ENCODE results near the gene ZBTB17. TPM values are rescaled to one million over a fixed set of nuclear protein-coding genes. Genes with fewer than 3 reads are reported as not detected.

ZBTB17 gene
- total RNA-seq, 1 experiment from 2014 or later = 41.6 TPM

GRCh38 chr1:15945832-15946448 lies 30.0 kb downstream of the ZBTB17 start:
- no TSS peak for BruUV-seq (replicated peaks)
- Histone ChIP-seq H3K4me1 (ENCODE audit: control insufficient read depth, insufficient read depth, low read length) (peaks cover 27% of the 10 kb centered on the region), H3K9me3 (ENCODE audit: control insufficient read depth, insufficient read depth, low read depth, low read length) (no peaks in the 10 kb centered on the region), H3K27ac (ENCODE audit: low read length) (no peak overlapping the region), H3K27me3 (ENCODE audit: control insufficient read depth, insufficient read depth, low read length) (no peaks in the 10 kb centered on the region), H3K4me3 (ENCODE audit: low read depth in 2 of 2, low read length in 2 of 2) (no peak overlapping the region), H3K36me3 (ENCODE audit: control insufficient read depth, insufficient read depth, low read length) (peaks cover 6% of the 10 kb centered on the region; the same call in 1 of the 2 replicates)
- ChIA-PET CTCF (no interaction called here), POLR2A (interaction anchor here (0.6 kb wide), 1 partner anchor 102 kb away, joined by 3 read pairs; no protein-coding TSS in a partner anchor)
- in situ Hi-C loops (cut with HindIII; ENCODE audit: low pct_unique_long_range_greater_than_20kb, low sequenced_read_pairs) (no loop called here), intact Hi-C loops (cut with micrococcal nuclease; ENCODE audit: unreplicated experiment) (no loop called here)
- ATAC-seq (no peak), DNase-seq (ENCODE audit: low read depth, low spot score) (no peak)
- TF ChIP-seq SIN3A (IDR thresholded peaks at IDR 0.05; ENCODE audit: borderline replicate concordance, insufficient read depth, low read depth, low read length) = no peak
- TF ChIP-seq, protein P1, sequence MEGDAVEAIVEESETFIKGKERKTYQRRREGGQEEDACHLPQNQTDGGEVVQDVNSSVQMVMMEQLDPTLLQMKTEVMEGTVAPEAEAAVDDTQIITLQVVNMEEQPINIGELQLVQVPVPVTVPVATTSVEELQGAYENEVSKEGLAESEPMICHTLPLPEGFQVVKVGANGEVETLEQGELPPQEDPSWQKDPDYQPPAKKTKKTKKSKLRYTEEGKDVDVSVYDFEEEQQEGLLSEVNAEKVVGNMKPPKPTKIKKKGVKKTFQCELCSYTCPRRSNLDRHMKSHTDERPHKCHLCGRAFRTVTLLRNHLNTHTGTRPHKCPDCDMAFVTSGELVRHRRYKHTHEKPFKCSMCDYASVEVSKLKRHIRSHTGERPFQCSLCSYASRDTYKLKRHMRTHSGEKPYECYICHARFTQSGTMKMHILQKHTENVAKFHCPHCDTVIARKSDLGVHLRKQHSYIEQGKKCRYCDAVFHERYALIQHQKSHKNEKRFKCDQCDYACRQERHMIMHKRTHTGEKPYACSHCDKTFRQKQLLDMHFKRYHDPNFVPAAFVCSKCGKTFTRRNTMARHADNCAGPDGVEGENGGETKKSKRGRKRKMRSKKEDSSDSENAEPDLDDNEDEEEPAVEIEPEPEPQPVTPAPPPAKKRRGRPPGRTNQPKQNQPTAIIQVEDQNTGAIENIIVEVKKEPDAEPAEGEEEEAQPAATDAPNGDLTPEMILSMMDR (IDR thresholded peaks at IDR 0.05) = no peak
- TF ChIP-seq POLR2AphosphoS5 (IDR thresholded peaks at IDR 0.05; ENCODE audit: low read depth, low read length) = no peak
- no peak for TF ChIP-seq TCF7L2 (IDR thresholded peaks at IDR 0.05; ENCODE audit: low read depth, low read length)
- TF ChIP-seq, protein P2, sequence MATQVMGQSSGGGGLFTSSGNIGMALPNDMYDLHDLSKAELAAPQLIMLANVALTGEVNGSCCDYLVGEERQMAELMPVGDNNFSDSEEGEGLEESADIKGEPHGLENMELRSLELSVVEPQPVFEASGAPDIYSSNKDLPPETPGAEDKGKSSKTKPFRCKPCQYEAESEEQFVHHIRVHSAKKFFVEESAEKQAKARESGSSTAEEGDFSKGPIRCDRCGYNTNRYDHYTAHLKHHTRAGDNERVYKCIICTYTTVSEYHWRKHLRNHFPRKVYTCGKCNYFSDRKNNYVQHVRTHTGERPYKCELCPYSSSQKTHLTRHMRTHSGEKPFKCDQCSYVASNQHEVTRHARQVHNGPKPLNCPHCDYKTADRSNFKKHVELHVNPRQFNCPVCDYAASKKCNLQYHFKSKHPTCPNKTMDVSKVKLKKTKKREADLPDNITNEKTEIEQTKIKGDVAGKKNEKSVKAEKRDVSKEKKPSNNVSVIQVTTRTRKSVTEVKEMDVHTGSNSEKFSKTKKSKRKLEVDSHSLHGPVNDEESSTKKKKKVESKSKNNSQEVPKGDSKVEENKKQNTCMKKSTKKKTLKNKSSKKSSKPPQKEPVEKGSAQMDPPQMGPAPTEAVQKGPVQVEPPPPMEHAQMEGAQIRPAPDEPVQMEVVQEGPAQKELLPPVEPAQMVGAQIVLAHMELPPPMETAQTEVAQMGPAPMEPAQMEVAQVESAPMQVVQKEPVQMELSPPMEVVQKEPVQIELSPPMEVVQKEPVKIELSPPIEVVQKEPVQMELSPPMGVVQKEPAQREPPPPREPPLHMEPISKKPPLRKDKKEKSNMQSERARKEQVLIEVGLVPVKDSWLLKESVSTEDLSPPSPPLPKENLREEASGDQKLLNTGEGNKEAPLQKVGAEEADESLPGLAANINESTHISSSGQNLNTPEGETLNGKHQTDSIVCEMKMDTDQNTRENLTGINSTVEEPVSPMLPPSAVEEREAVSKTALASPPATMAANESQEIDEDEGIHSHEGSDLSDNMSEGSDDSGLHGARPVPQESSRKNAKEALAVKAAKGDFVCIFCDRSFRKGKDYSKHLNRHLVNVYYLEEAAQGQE (IDR thresholded peaks at IDR 0.05; ENCODE audit: insufficient read depth in 1 of 2, low read depth in 2 of 2, low read length in 1 of 2) = no peak

DNA sequence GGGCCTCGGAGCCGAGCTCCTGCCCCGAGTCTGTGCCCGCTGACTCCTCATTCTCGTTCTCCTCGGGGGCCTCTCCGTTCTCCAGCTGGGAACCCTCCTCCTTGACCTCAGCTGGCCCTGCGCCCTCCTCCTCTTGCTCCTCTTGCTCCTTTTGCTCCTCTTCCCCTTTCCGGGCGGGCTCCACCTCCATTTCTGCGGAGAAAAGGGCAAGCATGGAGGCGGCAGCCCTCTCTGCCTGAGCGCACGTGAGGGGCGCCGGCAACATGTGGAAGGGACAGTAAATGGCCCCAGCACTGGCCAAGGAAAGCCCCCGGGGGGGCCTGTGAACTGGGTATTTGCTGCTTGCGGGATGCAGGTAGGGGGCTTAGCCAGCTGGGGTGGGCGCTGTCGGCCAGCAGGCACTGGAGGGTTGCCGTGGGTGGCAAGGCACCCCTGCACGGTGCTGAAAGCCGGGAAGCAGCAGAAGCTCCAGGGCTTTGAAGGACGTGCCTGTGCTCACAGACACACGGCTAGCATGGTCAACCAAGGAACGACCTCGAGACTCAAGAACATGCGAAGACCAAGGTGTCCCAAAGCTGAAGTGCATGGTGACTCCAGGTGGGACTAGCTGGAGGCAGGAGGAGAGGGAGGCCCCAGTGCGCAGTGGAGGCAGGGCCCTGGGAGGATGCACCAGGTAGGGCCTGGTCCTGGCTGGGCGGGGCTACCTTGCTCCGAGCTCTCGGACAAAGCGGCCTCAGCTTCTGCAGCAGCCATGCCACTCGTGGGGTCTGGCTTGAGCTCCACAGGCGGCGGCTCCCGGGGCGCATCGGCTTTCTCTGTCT lies 30.7 kb downstream of the ZBTB17 start:
- Histone ChIP-seq H3K4me3 (ENCODE audit: low read depth in 2 of 2, low read length in 2 of 2) (no peak overlapping the region), H3K27ac (ENCODE audit: low read length) (no peak overlapping the region), H3K36me3 (ENCODE audit: control insufficient read depth, insufficient read depth, low read length) (peaks cover 6% of the 10 kb centered on the region), H3K9me3 (ENCODE audit: control insufficient read depth, insufficient read depth, low read depth, low read length) (no peaks in the 10 kb centered on the region), H3K27me3 (ENCODE audit: control insufficient read depth, insufficient read depth, low read length) (no peaks in the 10 kb centered on the region), H3K4me1 (ENCODE audit: control insufficient read depth, insufficient read depth, low read length) (peaks cover 22% of the 10 kb centered on the region)
- no peak for ATAC-seq
- BruUV-seq (replicated peaks) = no TSS peak
- ChIA-PET CTCF (no interaction called here), POLR2A (interaction anchor here (0.6 kb wide), 1 partner anchor 101 kb away, joined by 3 read pairs; no protein-coding TSS in a partner anchor)
- no peak for TF ChIP-seq POLR2AphosphoS5 (IDR thresholded peaks at IDR 0.05; ENCODE audit: low read depth, low read length)
- TF ChIP-seq, protein P2 (IDR thresholded peaks at IDR 0.05; ENCODE audit: insufficient read depth in 1 of 2, low read depth in 2 of 2, low read length in 1 of 2) = no peak
- TF ChIP-seq, protein P1 (IDR thresholded peaks at IDR 0.05) = no peak
- TF ChIP-seq SIN3A (IDR thresholded peaks at IDR 0.05; ENCODE audit: borderline replicate concordance, insufficient read depth, low read depth, low read length) = no peak
- no peak for TF ChIP-seq TCF7L2 (IDR thresholded peaks at IDR 0.05; ENCODE audit: low read depth, low read length)
- intact Hi-C loops (cut with micrococcal nuclease; ENCODE audit: unreplicated experiment) (no loop called here), in situ Hi-C loops (cut with HindIII; ENCODE audit: low pct_unique_long_range_greater_than_20kb, low sequenced_read_pairs) (no loop called here)
- DNase-seq (ENCODE audit: low read depth, low spot score) = no peak

Measured in Panc1 (cell line).